Measurements from ENCODE around the gene MVB12B. TPM values are rescaled to one million over a fixed set of nuclear protein-coding genes. Genes with fewer than 3 reads are reported as not detected.

Gene MVB12B
- total RNA-seq, 1 experiment from 2014 or later: 5.7 TPM

DNA sequence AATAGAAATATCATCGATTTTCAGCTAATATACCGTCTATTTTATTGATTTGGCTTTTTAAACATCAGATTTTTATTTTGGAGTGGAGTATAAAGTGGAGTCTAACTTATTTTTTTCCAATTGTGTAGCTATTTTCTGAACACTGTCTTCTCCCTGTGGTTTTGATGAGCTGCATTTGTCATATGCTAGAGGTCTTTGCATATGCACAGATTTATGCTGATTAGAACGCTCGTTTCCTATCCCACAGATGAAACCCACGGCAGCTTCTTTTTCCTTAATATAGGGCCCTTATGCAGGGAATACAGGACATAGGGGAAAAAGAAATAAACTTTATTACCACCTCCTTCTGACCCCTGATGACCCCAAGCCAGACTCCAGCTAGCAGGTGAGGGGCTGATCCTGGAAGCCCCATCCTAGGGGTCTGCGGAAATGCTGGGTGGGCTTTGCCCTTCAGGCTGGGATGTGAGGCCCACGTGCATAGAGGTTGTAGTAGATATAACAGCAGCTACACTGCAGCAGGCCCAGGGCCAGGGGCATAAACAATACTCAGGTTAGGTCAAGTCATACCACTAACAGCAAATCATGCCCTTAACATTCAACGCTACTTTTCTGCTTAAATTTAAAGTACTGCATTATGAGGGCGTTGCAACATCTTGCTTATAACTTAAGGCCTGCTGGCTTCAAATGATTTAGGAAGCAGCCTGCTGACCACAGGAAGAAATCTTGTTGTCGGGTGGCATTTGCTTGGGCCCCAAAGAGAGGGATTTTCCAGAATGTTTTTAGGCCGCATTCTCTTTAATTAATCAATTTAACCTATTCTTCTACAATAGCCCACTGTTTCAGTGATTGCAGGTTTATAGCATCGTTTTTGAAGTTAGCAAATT, 28.5 kb downstream of the MVB12B start:
- H3K9me3 Mint-ChIP-seq: peaks cover 21% of the 10 kb centered on the region
- H3K36me3 Mint-ChIP-seq: peaks cover 20% of the 10 kb centered on the region
- ATAC-seq (no peak), DNase-seq (ENCODE audit: low spot score) (no peak)
- TF ChIP-seq, protein P1, sequence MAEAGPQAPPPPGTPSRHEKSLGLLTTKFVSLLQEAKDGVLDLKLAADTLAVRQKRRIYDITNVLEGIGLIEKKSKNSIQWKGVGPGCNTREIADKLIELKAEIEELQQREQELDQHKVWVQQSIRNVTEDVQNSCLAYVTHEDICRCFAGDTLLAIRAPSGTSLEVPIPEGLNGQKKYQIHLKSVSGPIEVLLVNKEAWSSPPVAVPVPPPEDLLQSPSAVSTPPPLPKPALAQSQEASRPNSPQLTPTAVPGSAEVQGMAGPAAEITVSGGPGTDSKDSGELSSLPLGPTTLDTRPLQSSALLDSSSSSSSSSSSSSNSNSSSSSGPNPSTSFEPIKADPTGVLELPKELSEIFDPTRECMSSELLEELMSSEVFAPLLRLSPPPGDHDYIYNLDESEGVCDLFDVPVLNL (CRISPR knock-in tag; IDR thresholded peaks at IDR 0.05; ENCODE audit: borderline replicate concordance, low read depth): no peak
- no peak for TF ChIP-seq OVOL2 (CRISPR knock-in tag; IDR thresholded peaks at IDR 0.05; ENCODE audit: borderline replicate concordance)
- no peak for TF ChIP-seq SP1 (CRISPR knock-in tag; conservative IDR thresholded peaks at IDR 0.05)
- no peak for TF ChIP-seq CREM (CRISPR knock-in tag; IDR thresholded peaks at IDR 0.05)
- TF ChIP-seq, protein P2, sequence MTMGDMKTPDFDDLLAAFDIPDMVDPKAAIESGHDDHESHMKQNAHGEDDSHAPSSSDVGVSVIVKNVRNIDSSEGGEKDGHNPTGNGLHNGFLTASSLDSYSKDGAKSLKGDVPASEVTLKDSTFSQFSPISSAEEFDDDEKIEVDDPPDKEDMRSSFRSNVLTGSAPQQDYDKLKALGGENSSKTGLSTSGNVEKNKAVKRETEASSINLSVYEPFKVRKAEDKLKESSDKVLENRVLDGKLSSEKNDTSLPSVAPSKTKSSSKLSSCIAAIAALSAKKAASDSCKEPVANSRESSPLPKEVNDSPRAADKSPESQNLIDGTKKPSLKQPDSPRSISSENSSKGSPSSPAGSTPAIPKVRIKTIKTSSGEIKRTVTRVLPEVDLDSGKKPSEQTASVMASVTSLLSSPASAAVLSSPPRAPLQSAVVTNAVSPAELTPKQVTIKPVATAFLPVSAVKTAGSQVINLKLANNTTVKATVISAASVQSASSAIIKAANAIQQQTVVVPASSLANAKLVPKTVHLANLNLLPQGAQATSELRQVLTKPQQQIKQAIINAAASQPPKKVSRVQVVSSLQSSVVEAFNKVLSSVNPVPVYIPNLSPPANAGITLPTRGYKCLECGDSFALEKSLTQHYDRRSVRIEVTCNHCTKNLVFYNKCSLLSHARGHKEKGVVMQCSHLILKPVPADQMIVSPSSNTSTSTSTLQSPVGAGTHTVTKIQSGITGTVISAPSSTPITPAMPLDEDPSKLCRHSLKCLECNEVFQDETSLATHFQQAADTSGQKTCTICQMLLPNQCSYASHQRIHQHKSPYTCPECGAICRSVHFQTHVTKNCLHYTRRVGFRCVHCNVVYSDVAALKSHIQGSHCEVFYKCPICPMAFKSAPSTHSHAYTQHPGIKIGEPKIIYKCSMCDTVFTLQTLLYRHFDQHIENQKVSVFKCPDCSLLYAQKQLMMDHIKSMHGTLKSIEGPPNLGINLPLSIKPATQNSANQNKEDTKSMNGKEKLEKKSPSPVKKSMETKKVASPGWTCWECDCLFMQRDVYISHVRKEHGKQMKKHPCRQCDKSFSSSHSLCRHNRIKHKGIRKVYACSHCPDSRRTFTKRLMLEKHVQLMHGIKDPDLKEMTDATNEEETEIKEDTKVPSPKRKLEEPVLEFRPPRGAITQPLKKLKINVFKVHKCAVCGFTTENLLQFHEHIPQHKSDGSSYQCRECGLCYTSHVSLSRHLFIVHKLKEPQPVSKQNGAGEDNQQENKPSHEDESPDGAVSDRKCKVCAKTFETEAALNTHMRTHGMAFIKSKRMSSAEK (CRISPR knock-in tag; IDR thresholded peaks at IDR 0.05; ENCODE audit: borderline replicate concordance): no peak
- TF ChIP-seq SMAD3 (CRISPR knock-in tag; IDR thresholded peaks at IDR 0.05; ENCODE audit: borderline replicate concordance): no peak
- TF ChIP-seq, protein P3, sequence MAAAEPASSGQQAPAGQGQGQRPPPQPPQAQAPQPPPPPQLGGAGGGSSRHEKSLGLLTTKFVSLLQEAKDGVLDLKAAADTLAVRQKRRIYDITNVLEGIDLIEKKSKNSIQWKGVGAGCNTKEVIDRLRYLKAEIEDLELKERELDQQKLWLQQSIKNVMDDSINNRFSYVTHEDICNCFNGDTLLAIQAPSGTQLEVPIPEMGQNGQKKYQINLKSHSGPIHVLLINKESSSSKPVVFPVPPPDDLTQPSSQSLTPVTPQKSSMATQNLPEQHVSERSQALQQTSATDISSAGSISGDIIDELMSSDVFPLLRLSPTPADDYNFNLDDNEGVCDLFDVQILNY (CRISPR knock-in tag; IDR thresholded peaks at IDR 0.05): no peak
- no peak for TF ChIP-seq ZNF396 (CRISPR knock-in tag; IDR thresholded peaks at IDR 0.05; ENCODE audit: borderline replicate concordance)
- no peak for TF ChIP-seq GTF2I (CRISPR knock-in tag; conservative IDR thresholded peaks at IDR 0.05)
- no peak for TF ChIP-seq ATF1 (CRISPR knock-in tag; IDR thresholded peaks at IDR 0.05)
- TF ChIP-seq TEAD4 (CRISPR knock-in tag; IDR thresholded peaks at IDR 0.05): no peak
- TF ChIP-seq, protein P4, sequence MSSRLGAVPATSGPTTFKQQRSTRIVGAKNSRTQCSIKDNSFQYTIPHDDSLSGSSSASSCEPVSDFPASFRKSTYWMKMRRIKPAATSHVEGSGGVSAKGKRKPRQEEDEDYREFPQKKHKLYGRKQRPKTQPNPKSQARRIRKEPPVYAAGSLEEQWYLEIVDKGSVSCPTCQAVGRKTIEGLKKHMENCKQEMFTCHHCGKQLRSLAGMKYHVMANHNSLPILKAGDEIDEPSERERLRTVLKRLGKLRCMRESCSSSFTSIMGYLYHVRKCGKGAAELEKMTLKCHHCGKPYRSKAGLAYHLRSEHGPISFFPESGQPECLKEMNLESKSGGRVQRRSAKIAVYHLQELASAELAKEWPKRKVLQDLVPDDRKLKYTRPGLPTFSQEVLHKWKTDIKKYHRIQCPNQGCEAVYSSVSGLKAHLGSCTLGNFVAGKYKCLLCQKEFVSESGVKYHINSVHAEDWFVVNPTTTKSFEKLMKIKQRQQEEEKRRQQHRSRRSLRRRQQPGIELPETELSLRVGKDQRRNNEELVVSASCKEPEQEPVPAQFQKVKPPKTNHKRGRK (CRISPR knock-in tag; IDR thresholded peaks at IDR 0.05; ENCODE audit: borderline replicate concordance): no peak
- no peak for TF ChIP-seq ESRRA (CRISPR knock-in tag; IDR thresholded peaks at IDR 0.05; ENCODE audit: borderline replicate concordance)
- TF ChIP-seq, protein P5, sequence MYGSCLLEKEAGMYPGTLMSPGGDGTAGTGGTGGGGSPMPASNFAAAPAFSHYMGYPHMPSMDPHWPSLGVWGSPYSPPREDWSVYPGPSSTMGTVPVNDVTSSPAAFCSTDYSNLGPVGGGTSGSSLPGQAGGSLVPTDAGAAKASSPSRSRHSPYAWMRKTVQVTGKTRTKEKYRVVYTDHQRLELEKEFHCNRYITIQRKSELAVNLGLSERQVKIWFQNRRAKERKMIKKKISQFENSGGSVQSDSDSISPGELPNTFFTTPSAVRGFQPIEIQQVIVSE (CRISPR knock-in tag; IDR thresholded peaks at IDR 0.05; ENCODE audit: borderline replicate concordance): no peak
- TF ChIP-seq, protein P6, sequence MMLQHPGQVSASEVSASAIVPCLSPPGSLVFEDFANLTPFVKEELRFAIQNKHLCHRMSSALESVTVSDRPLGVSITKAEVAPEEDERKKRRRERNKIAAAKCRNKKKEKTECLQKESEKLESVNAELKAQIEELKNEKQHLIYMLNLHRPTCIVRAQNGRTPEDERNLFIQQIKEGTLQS (CRISPR knock-in tag; conservative IDR thresholded peaks at IDR 0.05): no peak
- TF ChIP-seq, protein P7, sequence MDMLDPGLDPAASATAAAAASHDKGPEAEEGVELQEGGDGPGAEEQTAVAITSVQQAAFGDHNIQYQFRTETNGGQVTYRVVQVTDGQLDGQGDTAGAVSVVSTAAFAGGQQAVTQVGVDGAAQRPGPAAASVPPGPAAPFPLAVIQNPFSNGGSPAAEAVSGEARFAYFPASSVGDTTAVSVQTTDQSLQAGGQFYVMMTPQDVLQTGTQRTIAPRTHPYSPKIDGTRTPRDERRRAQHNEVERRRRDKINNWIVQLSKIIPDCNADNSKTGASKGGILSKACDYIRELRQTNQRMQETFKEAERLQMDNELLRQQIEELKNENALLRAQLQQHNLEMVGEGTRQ (CRISPR knock-in tag; IDR thresholded peaks at IDR 0.05): no peak
- no peak for TF ChIP-seq EMX1 (CRISPR knock-in tag; IDR thresholded peaks at IDR 0.05)
- TF ChIP-seq TCF7 (CRISPR knock-in tag; IDR thresholded peaks at IDR 0.05; ENCODE audit: low read depth): no peak
- no peak for TF ChIP-seq ZNF219 (CRISPR knock-in tag; IDR thresholded peaks at IDR 0.05; ENCODE audit: borderline replicate concordance)
- ChIA-PET CTCF (interaction anchor here (1.4 kb wide), 1 partner anchor 144 kb away, joined by 3 read pairs; no protein-coding TSS in a partner anchor), POLR2A (no interaction called here)
- H3K27ac Mint-ChIP-seq: no peak overlapping the region
- H3K4me1 Mint-ChIP-seq: no peaks in the 10 kb centered on the region
- no peaks in the 10 kb centered on the region; the same call in 1 of the 2 replicates for H3K27me3 Mint-ChIP-seq (ENCODE audit: low read depth)
- no peak overlapping the region for H3K4me3 Mint-ChIP-seq

Data from WTC11 (cell line).